IPS DF 19.7 (cell line): ENCODE results near the gene SAMMSON.

Source experiments
- DNase-seq: peaks from one replicate; pipeline ENCODE4 v3.0.0-alpha.2; 2013; ENCODE audit warnings: low read depth, low spot score

Gene SAMMSON

GRCh38 chr3:69999140-70000027, at the start of gene SAMMSON:
Gene SAMMSON, plus strand, starts transcription at chr3:69999733.
- no peak for DNase-seq

GRCh38 chr3:69951616-69952015, 47.9 kb upstream of the SAMMSON start:
- no peak for DNase-seq

- no peak for DNase-seq
Measured at GRCh38 chr3:69959581-69959980, 40.0 kb upstream of the SAMMSON start.

GRCh38 chr3:69961706-69962439, 37.7 kb upstream of the SAMMSON start:
- DNase-seq: no peak

- DNase-seq: no peak
Measured at GRCh38 chr3:69963643-69964042, 35.9 kb upstream of the SAMMSON start.

GRCh38 chr3:69967156-69967555, 32.4 kb upstream of the SAMMSON start:
- DNase-seq: no peak

GRCh38 chr3:69970827-69971226, 28.7 kb upstream of the SAMMSON start:
- no peak for DNase-seq

- DNase-seq: no peak
Measured at GRCh38 chr3:69972672-69973071, 26.9 kb upstream of the SAMMSON start.

- no peak for DNase-seq
Measured at GRCh38 chr3:69976021-69976420, 23.5 kb upstream of the SAMMSON start.

GRCh38 chr3:69983546-69984265, 15.8 kb upstream of the SAMMSON start:
- DNase-seq: no peak

- DNase-seq: no peak
Measured at GRCh38 chr3:69985266-69985665, 14.3 kb upstream of the SAMMSON start.

GRCh38 chr3:69986419-69986818, 13.1 kb upstream of the SAMMSON start:
- no peak for DNase-seq

- DNase-seq: no peak
Measured at GRCh38 chr3:69987833-69988232, 11.7 kb upstream of the SAMMSON start.

- DNase-seq: no peak
Measured at GRCh38 chr3:69993757-69994156, 5.8 kb upstream of the SAMMSON start.

- DNase-seq: no peak
Measured at GRCh38 chr3:69994919-69995318, 4.6 kb upstream of the SAMMSON start.

GRCh38 chr3:69997631-69998307, 1.8 kb upstream of the SAMMSON start:
- DNase-seq: no peak

- DNase-seq: no peak
Measured at GRCh38 chr3:69998759-69999139, 784 bp upstream of the SAMMSON start.

GRCh38 chr3:70000028-70000410, 486 bp downstream of the SAMMSON start:
- DNase-seq: no peak

- DNase-seq: no peak
Measured at GRCh38 chr3:70000563-70001081, 1.1 kb downstream of the SAMMSON start.

- DNase-seq: no peak
Measured at GRCh38 chr3:70003119-70003518, 3.6 kb downstream of the SAMMSON start.

GRCh38 chr3:70006089-70006488, 6.6 kb downstream of the SAMMSON start:
- no peak for DNase-seq
